Frontal cortex (tissue), 4 donors: Measurements from ENCODE around the gene BCL2L12. TPM values are rescaled to one million over a fixed set of nuclear protein-coding genes. Genes with fewer than 3 reads are reported as not detected.
A peak's percentile ranks its signal among the peaks of the same experiment; 100 is the strongest.

Source experiments
- DNase-seq, 2 donors: peaks; one replicate each; pipeline ENCODE4 v3.0.0; 2012; ENCODE audit warnings: low spot score in 2 of 2
- FAIRE-seq: peaks from 2 replicates; lab custom pipeline; 2012; peaks lifted over from hg19 to GRCh38; lab: Jason Lieb, UNC
- total RNA-seq: library from RNA; depleted of rRNA; stranded (reverse); fragments of >200 nt; gene quantifications from one replicate; pipeline ENCODE4 v1.2.3, GENCODE V29; 2014
- donor health status: control.
- donor health status: control.
- donor health status: control.

BCL2L12 gene
- total RNA-seq, 1 donor from 2014 or later: 1.2 TPM

- DNase-seq: peak; percentile 98 to 100
- peak; percentile 88 for FAIRE-seq
Observed at GRCh38 chr19:49641688-49642491, 23.8 kb upstream of the BCL2L12 start, which contains the start of gene SCAF1. Gene SCAF1, plus strand, starts transcription at chr19:49642209. Its CDS starts 2,818 bp downstream, at chr19:49645027.

GRCh38 chr19:49642492-49643035 is 23.2 kb upstream of the BCL2L12 start:
- FAIRE-seq: no peak

GRCh38 chr19:49643466-49643865 is 22.3 kb upstream of the BCL2L12 start:
- DNase-seq (no peak), FAIRE-seq (no peak)

More at GRCh38 chr19:49642492-49643035, 23.2 kb upstream of the BCL2L12 start:
- DNase-seq: no peak

DNA sequence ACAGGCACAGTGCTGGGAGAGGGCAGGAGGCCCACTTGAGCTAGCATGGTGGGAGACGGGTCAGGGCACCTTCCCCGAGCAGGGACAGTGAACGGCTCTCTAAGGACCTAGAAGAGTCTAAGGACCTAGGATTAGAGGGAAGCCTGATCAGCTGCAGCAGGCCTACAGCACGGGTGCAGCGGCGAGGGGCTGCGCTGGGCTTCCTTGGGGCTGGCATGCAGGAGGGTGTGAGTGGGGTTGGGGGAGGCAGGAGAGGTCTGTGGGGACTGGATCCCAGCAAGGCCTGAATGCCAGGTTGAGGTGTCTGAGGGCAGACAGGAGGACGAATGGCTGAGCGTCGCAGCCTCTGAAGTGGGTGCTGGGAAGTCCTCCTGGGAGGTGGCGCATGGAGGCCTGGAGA is 20.1 kb upstream of the BCL2L12 start:
- FAIRE-seq (no peak), DNase-seq (no peak)

- FAIRE-seq: no peak
Observed at GRCh38 chr19:49645995-49646394, 19.7 kb upstream of the BCL2L12 start.

DNA sequence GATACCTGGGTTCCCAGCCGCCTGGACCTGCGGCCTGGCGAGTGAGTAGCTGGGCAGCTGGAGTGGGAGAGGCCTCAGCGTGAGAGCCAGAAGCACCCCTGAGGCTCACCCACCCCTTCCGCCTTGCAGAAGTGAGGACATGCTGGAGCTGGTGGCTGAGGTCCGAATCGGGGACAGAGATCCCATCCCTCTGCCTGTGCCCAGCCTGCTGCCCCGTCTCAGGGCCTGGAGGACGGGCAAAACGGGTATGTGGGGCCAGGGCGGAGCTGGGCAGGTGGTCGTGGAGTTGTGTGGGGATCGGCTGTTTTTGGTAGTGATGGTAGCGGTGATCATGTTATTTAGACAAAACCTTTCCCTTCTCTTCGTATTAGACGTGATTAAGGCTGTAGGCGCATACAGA is 19.1 kb upstream of the BCL2L12 start:
- DNase-seq (no peak), FAIRE-seq (no peak)

More at GRCh38 chr19:49645995-49646394, 19.7 kb upstream of the BCL2L12 start:
- DNase-seq: no peak

DNA sequence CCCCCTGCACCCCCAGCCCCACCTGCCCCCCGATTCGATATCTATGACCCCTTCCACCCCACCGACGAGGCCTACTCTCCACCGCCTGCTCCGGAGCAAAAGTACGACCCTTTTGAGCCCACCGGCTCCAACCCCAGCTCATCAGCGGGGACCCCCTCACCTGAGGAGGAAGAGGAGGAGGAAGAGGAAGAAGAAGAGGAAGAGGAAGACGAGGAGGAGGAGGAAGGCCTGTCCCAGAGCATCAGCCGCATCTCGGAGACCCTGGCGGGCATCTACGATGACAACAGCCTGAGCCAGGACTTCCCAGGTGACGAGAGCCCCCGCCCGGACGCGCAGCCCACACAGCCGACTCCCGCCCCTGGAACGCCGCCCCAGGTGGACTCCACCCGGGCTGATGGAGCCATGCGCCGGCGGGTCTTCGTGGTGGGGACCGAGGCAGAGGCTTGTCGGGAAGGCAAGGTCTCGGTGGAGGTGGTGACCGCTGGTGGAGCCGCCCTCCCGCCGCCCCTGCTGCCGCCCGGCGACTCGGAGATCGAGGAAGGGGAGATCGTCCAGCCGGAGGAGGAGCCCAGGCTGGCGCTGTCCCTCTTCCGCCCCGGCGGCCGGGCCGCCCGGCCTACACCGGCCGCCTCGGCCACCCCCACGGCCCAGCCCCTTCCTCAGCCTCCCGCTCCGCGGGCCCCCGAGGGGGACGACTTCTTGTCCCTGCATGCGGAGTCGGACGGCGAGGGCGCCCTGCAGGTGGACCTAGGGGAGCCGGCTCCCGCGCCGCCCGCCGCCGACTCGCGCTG is 14.5 kb upstream of the BCL2L12 start:
- FAIRE-seq (no peak), DNase-seq (no peak)

GRCh38 chr19:49651820-49652550 is 13.7 kb upstream of the BCL2L12 start:
- FAIRE-seq (no peak), DNase-seq (no peak)

GRCh38 chr19:49652551-49653465 is 12.9 kb upstream of the BCL2L12 start:
- DNase-seq (no peak), FAIRE-seq (no peak)

DNA sequence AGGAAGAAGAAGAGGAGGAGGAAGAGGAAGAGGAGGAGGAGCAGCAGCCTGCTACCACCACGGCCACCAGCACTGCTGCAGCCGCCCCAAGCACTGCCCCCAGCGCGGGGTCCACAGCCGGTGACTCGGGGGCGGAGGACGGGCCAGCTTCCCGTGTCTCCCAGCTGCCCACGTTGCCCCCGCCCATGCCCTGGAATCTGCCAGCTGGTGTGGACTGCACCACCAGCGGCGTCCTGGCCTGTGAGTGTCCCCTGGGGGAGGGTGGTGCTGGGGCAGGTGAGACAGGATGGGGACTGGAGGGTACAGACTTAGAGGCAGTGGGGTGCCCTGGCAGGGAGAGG is 12.3 kb upstream of the BCL2L12 start:
- DNase-seq (no peak), FAIRE-seq (no peak)

DNA sequence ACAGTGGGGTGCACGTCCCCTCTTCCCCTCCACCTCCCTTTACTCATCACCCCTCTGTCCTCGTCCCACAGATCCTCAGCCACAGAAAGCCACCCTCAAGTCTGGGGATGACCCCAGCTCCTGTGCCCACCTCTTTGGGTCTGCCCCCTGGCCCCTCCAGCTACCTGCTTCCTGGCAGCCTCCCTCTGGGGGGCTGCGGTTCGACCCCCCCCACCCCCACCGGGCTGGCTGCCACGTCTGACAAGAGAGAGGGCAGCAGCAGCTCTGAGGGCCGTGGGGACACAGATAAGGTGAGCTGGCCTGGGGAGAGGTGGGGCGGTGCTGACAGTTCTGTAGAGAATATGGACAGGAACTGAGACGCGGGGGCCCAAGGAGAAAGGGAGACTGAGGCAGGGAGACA is 11.2 kb upstream of the BCL2L12 start:
- DNase-seq: no peak
- no peak for FAIRE-seq

DNA sequence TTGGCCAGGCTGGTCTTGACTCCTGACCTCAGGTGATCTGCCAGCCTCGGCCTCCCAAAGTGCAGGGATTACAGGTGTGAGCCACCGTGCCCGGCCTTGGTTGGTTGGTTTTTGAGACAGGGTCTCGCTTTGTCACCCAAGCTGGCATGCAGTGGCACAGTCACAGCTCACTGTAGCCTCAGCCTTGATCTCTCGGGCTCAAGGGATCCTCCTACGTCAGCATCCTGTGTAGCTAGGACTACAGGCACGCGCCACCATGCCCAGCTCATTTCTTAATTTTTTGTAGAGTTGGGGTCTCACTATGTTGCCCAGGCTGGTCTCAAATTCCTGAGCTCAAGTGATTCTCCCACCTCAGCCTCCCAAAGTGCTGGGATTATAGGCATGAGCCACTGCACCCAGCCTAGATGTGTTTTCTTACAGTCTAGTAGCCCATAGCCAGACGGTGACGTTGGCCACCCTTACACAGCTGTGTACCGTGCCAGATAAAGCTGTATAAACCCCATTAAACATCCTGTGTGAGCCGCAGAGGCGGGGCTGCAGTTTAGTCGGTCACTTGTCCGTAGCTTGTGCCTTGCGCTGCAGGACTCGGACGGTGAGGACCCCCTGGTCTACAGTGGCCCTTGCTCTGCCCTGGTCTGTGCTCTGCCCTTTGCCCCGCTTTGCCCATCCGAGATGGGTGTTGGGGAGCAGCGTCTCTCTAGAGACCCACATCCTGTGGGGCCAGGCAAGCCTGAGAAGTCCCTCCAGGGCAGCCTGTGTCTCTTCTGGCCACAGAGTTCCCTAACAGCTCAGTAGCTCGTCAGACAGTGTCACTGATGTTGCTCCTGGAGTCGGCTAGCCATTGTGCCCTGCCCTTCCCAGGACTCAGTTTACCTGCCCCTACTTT is 9.9 kb upstream of the BCL2L12 start:
- FAIRE-seq (no peak), DNase-seq (no peak)

DNA sequence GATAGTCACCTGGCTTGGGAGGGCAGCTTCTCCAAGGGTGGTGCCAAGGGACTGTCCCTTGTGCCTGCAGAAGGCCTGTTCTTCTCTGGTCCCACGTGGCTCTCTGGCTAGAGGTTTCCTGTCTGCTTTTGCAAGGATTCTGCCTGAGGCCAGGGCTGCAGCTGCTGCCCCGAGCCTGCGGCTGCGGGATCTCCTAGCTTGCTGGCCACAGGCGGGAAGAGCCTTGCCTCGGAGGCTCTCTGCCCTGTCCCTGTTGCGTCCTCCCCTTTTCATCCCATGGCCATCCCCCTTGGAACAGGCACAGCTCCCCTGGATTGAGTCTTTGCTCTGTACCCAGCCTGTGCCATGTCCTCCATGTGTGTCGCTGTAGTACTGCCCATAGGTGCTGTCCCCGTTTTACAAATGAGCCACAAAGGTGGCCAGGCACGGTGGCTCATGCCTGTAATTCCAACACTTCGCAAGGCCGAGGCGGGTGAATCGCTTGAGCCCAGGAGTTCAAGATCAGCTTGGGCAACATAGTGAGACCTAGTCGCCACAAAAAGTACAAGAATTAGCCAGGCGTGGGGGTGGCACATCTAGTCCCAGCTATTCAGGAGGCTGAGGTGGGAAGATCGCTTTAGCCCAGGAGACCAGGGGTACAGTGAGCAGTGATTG is 9.2 kb upstream of the BCL2L12 start:
- FAIRE-seq: no peak

DNA sequence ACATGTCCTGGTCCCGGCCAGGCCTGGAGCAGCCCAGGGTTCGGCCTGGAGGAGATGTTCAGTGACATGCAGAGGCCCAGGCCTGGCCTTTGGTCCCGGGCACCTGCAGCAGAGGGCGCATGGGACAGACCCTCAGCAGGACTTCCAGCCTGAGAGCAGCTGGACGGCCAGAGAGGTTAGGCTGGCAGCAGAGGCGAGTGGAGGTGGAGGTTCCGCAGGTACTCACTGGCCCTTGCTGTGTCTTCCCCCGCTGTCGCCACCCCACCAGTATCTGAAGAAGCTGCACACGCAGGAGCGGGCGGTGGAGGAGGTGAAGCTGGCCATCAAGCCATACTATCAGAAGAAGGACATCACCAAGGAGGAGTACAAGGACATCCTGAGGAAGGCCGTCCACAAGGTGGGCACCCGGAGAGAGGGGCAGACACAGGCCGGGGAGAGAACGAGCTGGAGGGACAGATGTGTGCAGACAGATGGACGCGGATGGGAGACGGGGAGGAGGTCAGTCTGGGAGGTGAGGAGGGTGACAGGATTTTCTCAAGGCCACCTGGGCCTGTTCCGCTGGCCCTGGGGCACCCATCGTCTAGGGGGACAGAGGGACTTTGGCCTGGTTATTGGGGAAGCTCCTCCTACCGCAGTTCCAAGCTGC is 8.1 kb upstream of the BCL2L12 start:
- DNase-seq: no peak

More for the DNA sequence above, 9.2 kb upstream of the BCL2L12 start:
- no peak for DNase-seq

GRCh38 chr19:49658139-49658517 is 7.6 kb upstream of the BCL2L12 start:
- FAIRE-seq (no peak), DNase-seq (no peak)

More for the DNA sequence above, 8.1 kb upstream of the BCL2L12 start:
- no peak for FAIRE-seq

DNA sequence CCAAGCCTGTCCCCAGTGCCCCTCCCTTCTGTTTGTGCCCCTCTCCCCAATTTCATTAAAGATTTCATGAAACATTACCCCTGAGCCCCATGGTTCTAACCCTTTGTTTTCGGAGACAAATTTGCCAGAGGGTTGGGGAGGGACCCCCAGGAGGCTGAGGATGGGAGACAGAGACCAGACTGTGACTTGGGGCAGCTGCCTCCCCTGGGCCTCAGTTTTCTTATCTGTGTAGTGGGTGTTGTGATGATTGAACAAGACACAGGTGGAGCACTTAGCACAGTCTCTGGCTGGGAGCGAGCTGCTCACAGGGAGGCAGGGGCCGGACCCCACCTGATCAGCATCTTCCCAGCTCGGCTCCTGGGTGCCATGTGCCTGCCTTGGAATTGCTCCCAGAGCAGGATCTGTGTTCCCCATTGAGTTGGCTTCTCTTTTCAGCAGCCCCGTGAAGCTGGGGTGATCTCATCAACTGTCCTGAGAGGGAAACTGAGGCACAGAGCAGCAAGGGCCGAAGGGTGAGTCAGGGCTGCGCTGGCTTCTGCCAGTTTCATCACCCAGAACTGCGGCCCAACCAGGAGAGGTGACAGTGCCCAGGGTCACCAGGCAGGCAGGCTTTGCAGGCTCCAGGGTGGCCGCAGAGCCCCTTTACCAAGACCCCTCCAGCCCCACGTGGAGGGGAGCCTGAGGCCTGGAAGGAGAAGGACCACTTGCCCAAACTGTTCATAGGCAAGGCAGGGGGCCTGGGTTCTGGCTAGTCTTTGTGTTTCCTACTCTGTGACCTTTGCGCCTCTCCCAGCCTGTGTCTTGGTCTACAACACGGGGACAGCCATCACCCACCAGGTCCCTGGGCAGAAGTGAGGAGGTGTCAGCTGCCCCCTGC is 6.9 kb upstream of the BCL2L12 start:
- DNase-seq: no peak
- FAIRE-seq: no peak
